OCI-LY3 (cell line): ENCODE measurements around the gene THEM5.

ENCODE experiments used
- H2AFZ ChIP-seq: fragments of 200-600, 300-600 bp; shearing (Covaris generic); 2 replicates; pipeline ENCODE4 v1.6.0; 2014; ENCODE audit warnings: antibody characterized with exemption, low read depth, low read length
- H3K27ac ChIP-seq: fragments of 200-600, 300-600 bp; sonication (generic); 2 replicates; pipeline ENCODE4 v1.5.1; 2014; ENCODE audit warnings: mild to moderate bottlenecking, low read length, moderate library complexity, mixed read lengths
- H3K27me3 ChIP-seq: fragments of 200-600, 300-600 bp; sonication (generic); 2 replicates; pipeline ENCODE4 v1.6.1; 2014; ENCODE audit warnings: low read depth, low read length, mixed read lengths
- H3K36me3 ChIP-seq: fragments of 200-600, 300-600 bp; sonication (generic); replicated peaks from 2 replicates; pipeline ENCODE3; 2014; ENCODE audit warnings: low read depth, low read length, mixed read lengths
- H3K4me1 ChIP-seq: fragments of 300-600, 200-600 bp; sonication (generic); 2 replicates; pipeline ENCODE4 v1.6.1; 2014; ENCODE audit warnings: low read length, mixed read lengths
- H3K4me2 ChIP-seq: fragments of 200-600, 300-600 bp; sonication (generic); 2 replicates; pipeline ENCODE4 v1.6.1; 2014; ENCODE audit warnings: low read length, mixed read lengths
- H3K4me3 ChIP-seq: fragments of 300-600, 200-600 bp; sonication (generic); 2 replicates; pipeline ENCODE4 v1.5.1; 2014; ENCODE audit warnings: antibody characterized with exemption, mild to moderate bottlenecking, low read length, moderate library complexity
- H3K79me2 ChIP-seq: fragments of 300-600, 200-600 bp; shearing (Covaris generic); 2 replicates; pipeline ENCODE4 v1.6.1; 2014; ENCODE audit warnings: mild to moderate bottlenecking, low read length, mixed read lengths
- H3K9ac ChIP-seq: fragments of 300-600, 200-600 bp; shearing (Covaris generic); 2 replicates; pipeline ENCODE4 v1.6.0; 2014; ENCODE audit warnings: mild to moderate bottlenecking, low read length, moderate library complexity
- H3K9me3 ChIP-seq: fragments of 200-600, 300-600 bp; shearing (Covaris generic); 2 replicates; pipeline ENCODE4 v1.6.1; 2014; ENCODE audit warnings: low read length, mixed read lengths; ENCODE audit not compliant: insufficient read depth
- H4K20me1 ChIP-seq: fragments of 200-600, 300-600 bp; sonication (generic); 2 replicates; pipeline ENCODE4 v1.6.1; 2016; ENCODE audit warnings: low read length, mixed read lengths; ENCODE audit not compliant: insufficient read depth
- EZH2phosphoT487 ChIP-seq: fragments of 200-600 bp; shearing (Covaris generic); IDR thresholded peaks from 2 replicates; pipeline ENCODE4 v1.6.1; 2018; ENCODE audit warnings: antibody characterized with exemption, mixed run types, low read depth
- TF ChIP-seq, protein P1 (sequence below): fragments of 200-600, 300-600 bp; sonication (generic); IDR thresholded peaks from 2 replicates; pipeline ENCODE4 v1.5.1; 2014; ENCODE audit warnings: antibody characterized with exemption, low read length, low read depth

Gene THEM5

DNA sequence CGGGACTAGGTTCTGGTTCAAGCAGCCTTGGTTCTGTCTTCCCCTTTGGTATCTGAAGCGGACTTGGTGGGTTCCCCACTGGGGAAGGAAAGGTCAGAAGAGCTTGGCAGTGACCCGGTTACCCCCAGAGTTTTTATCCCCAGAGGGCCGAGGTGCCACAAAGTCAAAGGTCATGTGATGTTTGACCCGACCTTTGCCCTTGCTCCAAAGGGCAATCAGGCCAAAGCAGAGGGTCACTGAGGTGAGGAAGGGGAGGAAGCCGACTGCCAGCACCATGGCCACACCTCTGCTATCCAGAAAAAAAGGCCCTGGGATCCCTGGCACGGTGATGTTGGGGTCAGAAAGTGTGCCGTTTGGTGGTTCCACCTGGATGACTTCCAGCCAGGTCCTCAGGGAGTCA, 52.7 kb downstream of the THEM5 start:
- Histone ChIP-seq H2AFZ (no peak overlapping the region), H3K27me3 (peaks cover 65% of the 10 kb centered on the region), H3K27ac (no peak overlapping the region), H3K4me2 (no peak overlapping the region), H3K4me1 (peaks cover 5% of the 10 kb centered on the region; the same call in 1 of the 2 replicates), H3K9me3 (no peaks in the 10 kb centered on the region), H4K20me1 (no peaks in the 10 kb centered on the region), H3K4me3 (no peak overlapping the region), H3K79me2 (no peaks in the 10 kb centered on the region), H3K36me3 (no peaks in the 10 kb centered on the region), H3K9ac (no peak overlapping the region)
- TF ChIP-seq, protein P1, sequence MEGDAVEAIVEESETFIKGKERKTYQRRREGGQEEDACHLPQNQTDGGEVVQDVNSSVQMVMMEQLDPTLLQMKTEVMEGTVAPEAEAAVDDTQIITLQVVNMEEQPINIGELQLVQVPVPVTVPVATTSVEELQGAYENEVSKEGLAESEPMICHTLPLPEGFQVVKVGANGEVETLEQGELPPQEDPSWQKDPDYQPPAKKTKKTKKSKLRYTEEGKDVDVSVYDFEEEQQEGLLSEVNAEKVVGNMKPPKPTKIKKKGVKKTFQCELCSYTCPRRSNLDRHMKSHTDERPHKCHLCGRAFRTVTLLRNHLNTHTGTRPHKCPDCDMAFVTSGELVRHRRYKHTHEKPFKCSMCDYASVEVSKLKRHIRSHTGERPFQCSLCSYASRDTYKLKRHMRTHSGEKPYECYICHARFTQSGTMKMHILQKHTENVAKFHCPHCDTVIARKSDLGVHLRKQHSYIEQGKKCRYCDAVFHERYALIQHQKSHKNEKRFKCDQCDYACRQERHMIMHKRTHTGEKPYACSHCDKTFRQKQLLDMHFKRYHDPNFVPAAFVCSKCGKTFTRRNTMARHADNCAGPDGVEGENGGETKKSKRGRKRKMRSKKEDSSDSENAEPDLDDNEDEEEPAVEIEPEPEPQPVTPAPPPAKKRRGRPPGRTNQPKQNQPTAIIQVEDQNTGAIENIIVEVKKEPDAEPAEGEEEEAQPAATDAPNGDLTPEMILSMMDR, result no peak
- TF ChIP-seq EZH2phosphoT487, result no peak

GRCh38 chr1:151799179-151800022, 54.1 kb downstream of the THEM5 start:
- no peak overlapping the region for H3K4me3 ChIP-seq
- no peaks in the 10 kb centered on the region for H4K20me1 ChIP-seq
- TF ChIP-seq EZH2phosphoT487, result no peak
- TF ChIP-seq, protein P1, result no peak
- H3K4me1 ChIP-seq, result peaks cover 2% of the 10 kb centered on the region; the same call in 1 of the 2 replicates
- no peak overlapping the region for H3K9ac ChIP-seq
- H3K27me3 ChIP-seq, result peaks cover 53% of the 10 kb centered on the region
- H2AFZ ChIP-seq, result no peak overlapping the region
- no peaks in the 10 kb centered on the region for H3K9me3 ChIP-seq
- no peaks in the 10 kb centered on the region for H3K36me3 ChIP-seq
- no peaks in the 10 kb centered on the region for H3K79me2 ChIP-seq
- H3K27ac ChIP-seq, result no peak overlapping the region
- H3K4me2 ChIP-seq, result no peak overlapping the region

GRCh38 chr1:151798571-151798970, 54.9 kb downstream of the THEM5 start:
- Histone ChIP-seq H3K4me2 (no peak overlapping the region), H3K27ac (no peak overlapping the region), H3K36me3 (no peaks in the 10 kb centered on the region), H3K4me3 (no peak overlapping the region), H4K20me1 (no peaks in the 10 kb centered on the region), H3K79me2 (no peaks in the 10 kb centered on the region), H3K9me3 (no peaks in the 10 kb centered on the region), H2AFZ (no peak overlapping the region), H3K4me1 (no peaks in the 10 kb centered on the region), H3K9ac (no peak overlapping the region), H3K27me3 (peaks cover 45% of the 10 kb centered on the region)
- TF ChIP-seq EZH2phosphoT487, result no peak
- TF ChIP-seq, protein P1, result no peak
